H1 (cell line): Measurements from ENCODE around the gene PARD3. TPM values are rescaled to one million over a fixed set of nuclear protein-coding genes. Genes with fewer than 3 reads are reported as not detected.

ENCODE experiments used
- CTCF ChIA-PET: fragments of 300-600 bp; sonication (Branson Sonifier 250); formaldehyde crosslinking; loops from one replicate; lab custom pipeline; 2021; ENCODE audit not compliant: partially characterized antibody; lab: Charles Lee
- POLR2A ChIA-PET: fragments of 300-600 bp; sonication (Branson Sonifier 250); formaldehyde crosslinking; loops from one replicate; lab custom pipeline; 2021; ENCODE audit warnings: inconsistent platforms; ENCODE audit not compliant: partially characterized antibody; lab: Charles Lee
- DNase-seq, 2 experiments: peaks; one replicate each; pipeline versions ENCODE4 v3.0.0 to v3.0.0-alpha.2; 2010 to 2022; ENCODE audit warnings: low spot score in 2 of 2, low read depth in 1 of 2, mixed read lengths in 1 of 2
- FAIRE-seq: peaks from 2 replicates; lab custom pipeline; 2011; peaks lifted over from hg19 to GRCh38; lab: Jason Lieb, UNC
- H2AFZ ChIP-seq: 2 replicates; pipeline ENCODE4 v1.8.1; 2012; ENCODE audit warnings: low read length, inconsistent platforms
- H2AK5ac ChIP-seq: 2 replicates; pipeline ENCODE4 v1.6.1; 2013; ENCODE audit warnings: low read depth, low read length
- H2BK120ac ChIP-seq: replicated peaks from 2 replicates; pipeline ENCODE3; 2013; ENCODE audit warnings: low read depth, low read length, inconsistent platforms
- H2BK12ac ChIP-seq: 2 replicates; pipeline ENCODE4 v1.6.1; 2013; ENCODE audit warnings: low read depth, low read length
- H2BK15ac ChIP-seq: 2 replicates; pipeline ENCODE4 v1.6.1; 2013; ENCODE audit warnings: low read length
- H2BK20ac ChIP-seq: 2 replicates; pipeline ENCODE4 v1.6.1; 2013; ENCODE audit warnings: low read length
- H2BK5ac ChIP-seq: 2 replicates; pipeline ENCODE4 v1.6.1; 2013; ENCODE audit warnings: low read depth, low read length
- H3K14ac ChIP-seq: 2 replicates; pipeline ENCODE4 v1.6.1; 2013; ENCODE audit warnings: inconsistent platforms; ENCODE audit not compliant: insufficient read length
- H3K18ac ChIP-seq: 2 replicates; pipeline ENCODE4 v1.6.1; 2013; ENCODE audit warnings: low read length; ENCODE audit errors: extremely low read depth
- H3K23ac ChIP-seq: 2 replicates; pipeline ENCODE4 v1.6.1; 2013; ENCODE audit warnings: inconsistent platforms; ENCODE audit not compliant: insufficient read length
- H3K23me2 ChIP-seq: 2 replicates; pipeline ENCODE4 v1.6.1; 2013; ENCODE audit warnings: low read depth, low read length
- H3K27ac ChIP-seq: 2 replicates; pipeline ENCODE4 v1.6.1; 2011; ENCODE audit warnings: low read depth, low read length, inconsistent platforms
- H3K27me3 ChIP-seq, 4 experiments: replicated peaks in 1 of 4; 1 replicate in 1 of 4; 2 replicates in 3 of 4; pipeline versions ENCODE4 v1.6.1 to v1.8.1; 2011 to 2013; ENCODE audit warnings: low read length in 3 of 4, mild to moderate bottlenecking in 3 of 4, inconsistent platforms in 2 of 4, mixed read lengths in 2 of 4, moderate library complexity in 1 of 4; ENCODE audit not compliant: control insufficient read depth in 3 of 4, insufficient read depth in 3 of 4; ENCODE audit errors: extremely low read depth in 1 of 4
- H3K36me3 ChIP-seq, 4 experiments: 2 replicates each; pipeline versions ENCODE4 v1.6.1 to v1.8.1; 2011 to 2013; ENCODE audit warnings: mild to moderate bottlenecking in 4 of 4, low read length in 3 of 4, moderate library complexity in 2 of 4, control low read depth in 1 of 4, inconsistent platforms in 1 of 4; ENCODE audit not compliant: insufficient read depth in 4 of 4, control insufficient read depth in 2 of 4
- H3K4ac ChIP-seq: replicated peaks from 2 replicates; pipeline ENCODE3; 2013; ENCODE audit warnings: low read length, low read depth, mixed read lengths, inconsistent platforms; ENCODE audit not compliant: insufficient read length
- H3K4me1 ChIP-seq, 4 experiments: replicated peaks in 1 of 4; 1 replicate in 1 of 4; 2 replicates in 3 of 4; pipeline versions ENCODE4 v1.6.1 to v1.8.1; 2011 to 2013; ENCODE audit warnings: low read length in 3 of 4, inconsistent platforms in 2 of 4, mixed read lengths in 1 of 4; ENCODE audit not compliant: insufficient read depth in 4 of 4, control insufficient read depth in 3 of 4
- H3K4me2 ChIP-seq, 2 experiments: 2 replicates each; pipeline versions ENCODE4 v1.6.1 to v1.8.1; 2011 to 2013; ENCODE audit warnings: low read depth in 2 of 2, low read length in 2 of 2, control low read depth in 1 of 2, inconsistent platforms in 1 of 2, mild to moderate bottlenecking in 1 of 2; ENCODE audit not compliant: insufficient read depth in 1 of 2
- H3K4me3 ChIP-seq, 4 experiments: fragments of 200-600, 300-600 bp in 1 of 4; sonication (generic), shearing (Covaris generic), sonication (Bioruptor Twin) in 1 of 4; 2 replicates each; pipeline versions ENCODE4 v1.5.1 to v1.8.1; 2011 to 2016; ENCODE audit warnings: low read length in 4 of 4, low read depth in 3 of 4, control low read depth in 2 of 4, inconsistent platforms in 2 of 4, mild to moderate bottlenecking in 2 of 4, mixed read lengths in 1 of 4, moderate library complexity in 1 of 4; ENCODE audit not compliant: insufficient read depth in 2 of 4; ENCODE audit errors: extremely low read depth in 1 of 4
- H3K56ac ChIP-seq: replicated peaks from 2 replicates; pipeline ENCODE3; 2013; ENCODE audit warnings: low read depth, mild to moderate bottlenecking, mixed read lengths, low read length, inconsistent platforms; ENCODE audit not compliant: insufficient read length
- H3K79me1 ChIP-seq: 2 replicates; pipeline ENCODE4 v1.6.1; 2013; ENCODE audit warnings: low read depth, low read length, control low read depth
- H3K79me2 ChIP-seq, 2 experiments: 2 replicates each; pipeline versions ENCODE4 v1.6.1 to v1.8.1; 2012 to 2013; ENCODE audit warnings: low read length in 2 of 2, mild to moderate bottlenecking in 2 of 2, inconsistent platforms in 1 of 2; ENCODE audit not compliant: insufficient read depth in 2 of 2, control insufficient read depth in 1 of 2
- H3K9ac ChIP-seq, 4 experiments: replicated peaks in 1 of 4; 1 replicate in 1 of 4; 2 replicates in 3 of 4; pipeline versions ENCODE4 v1.6.1 to v1.8.1; 2011 to 2013; ENCODE audit warnings: low read depth in 3 of 4, low read length in 3 of 4, control low read depth in 2 of 4, mild to moderate bottlenecking in 2 of 4, moderate library complexity in 2 of 4, inconsistent platforms in 1 of 4; ENCODE audit errors: extremely low read depth in 1 of 4
- H3K9me3 ChIP-seq, 2 experiments: 2 replicates each; pipeline versions ENCODE4 v1.6.1 to v1.8.1; 2012 to 2013; ENCODE audit warnings: mild to moderate bottlenecking in 2 of 2, moderate library complexity in 2 of 2, control low read depth in 1 of 2, inconsistent platforms in 1 of 2, low read depth in 1 of 2, low read length in 1 of 2, mixed read lengths in 1 of 2; ENCODE audit not compliant: insufficient read depth in 2 of 2
- H4K20me1 ChIP-seq, 2 experiments: replicated peaks in 1 of 2; 2 replicates each; pipeline versions ENCODE3 to v1.8.1; 2011 to 2013; ENCODE audit warnings: inconsistent platforms in 2 of 2, low read length in 2 of 2, mild to moderate bottlenecking in 1 of 2; ENCODE audit not compliant: insufficient read depth in 2 of 2, control insufficient read depth in 1 of 2
- H4K5ac ChIP-seq: 2 replicates; pipeline ENCODE4 v1.6.1; 2013; ENCODE audit warnings: low read length, low read depth, mixed read lengths, inconsistent platforms; ENCODE audit not compliant: insufficient read length
- H4K8ac ChIP-seq: 2 replicates; pipeline ENCODE4 v1.8.0; 2013; ENCODE audit warnings: mild to moderate bottlenecking, moderate library complexity, low read length, inconsistent platforms; ENCODE audit not compliant: insufficient read depth; ENCODE audit errors: extremely low read depth
- H4K91ac ChIP-seq: replicated peaks from 2 replicates; pipeline ENCODE3; 2013; ENCODE audit warnings: low read length, mixed read lengths, inconsistent platforms; ENCODE audit not compliant: insufficient read length
- ASH2L ChIP-seq: fragments of 200-600, 300-600 bp; sonication (generic); IDR thresholded peaks from one replicate; pipeline ENCODE4 v1.7.1; 2017; ENCODE audit warnings: low read length
- BACH1 ChIP-seq: IDR thresholded peaks from 2 replicates; pipeline ENCODE4 v1.6.1; 2012; ENCODE audit warnings: low read length, improper control_type of control experiment
- HDAC6 ChIP-seq: IDR thresholded peaks from one replicate; pipeline ENCODE4 v1.7.1; 2012; ENCODE audit warnings: low read depth, mild to moderate bottlenecking, inconsistent platforms, low read length, moderate library complexity
- MAFK ChIP-seq: IDR thresholded peaks from 2 replicates; pipeline ENCODE4 v1.6.1; 2012; ENCODE audit warnings: low read depth, mild to moderate bottlenecking, improper control_type of control experiment, low read length
- RAD21 ChIP-seq, 2 experiments: IDR thresholded peaks in 1 of 2; conservative IDR thresholded peaks in 1 of 2; 2 replicates each; pipeline ENCODE4 v1.6.1; 2011; ENCODE audit warnings: low read depth in 2 of 2, low read length in 2 of 2, improper control_type of control experiment in 1 of 2, inconsistent platforms in 1 of 2, mild to moderate bottlenecking in 1 of 2, moderate library complexity in 1 of 2
- RNF2 ChIP-seq: fragments of 200-900, 300-1000 bp; sonication (generic); IDR thresholded peaks from 2 replicates; pipeline ENCODE4 v1.7.1; 2016; ENCODE audit warnings: borderline replicate concordance, low read depth, mild to moderate bottlenecking, antibody characterized with exemption, low read length; ENCODE audit not compliant: poor library complexity, severe bottlenecking; ENCODE audit errors: missing control alignments
- TAF7 ChIP-seq: optimal IDR thresholded peaks from 2 replicates; pipeline ENCODE3; 2011; ENCODE audit warnings: low read depth, mild to moderate bottlenecking, inconsistent platforms, low read length, moderate library complexity, borderline replicate concordance
- TEAD4 ChIP-seq: IDR thresholded peaks from 2 replicates; pipeline ENCODE4 v1.6.1; 2012; ENCODE audit warnings: low read depth, low read length, inconsistent platforms, mixed read lengths
- WGBS, 2 experiments: shearing (Covaris generic) in 1 of 2; methylation state at CpG; one replicate each; pipeline versions ENCODE4 v1.1.6 to v1.1.7; 2013 to 2015; ENCODE audit warnings: low lambda C conversion rate in 2 of 2, mixed read lengths in 2 of 2, inconsistent platforms in 1 of 2, low coverage in 1 of 2, missing lambda C conversion rate in 1 of 2; ENCODE audit not compliant: insufficient replicate concordance in 2 of 2, insufficient coverage in 1 of 2, insufficient read length in 1 of 2; ENCODE audit errors: extremely low coverage in 1 of 2, missing lambda C conversion rate in 1 of 2; 5-methylcytosine and 5-hydroxymethylcytosine counted together
- polyA plus RNA-seq, 7 experiments: library from polyadenylated mRNA; depleted of rRNA in 3 of 7; stranded (reverse) in 5 of 7; unstranded in 2 of 7; fragments of >200 nt in 5 of 7; fragments of 200-250 nt in 2 of 7; gene quantifications; 1 replicate in 5 of 7; 2 replicates in 1 of 7; 4 replicates in 1 of 7; pipeline versions ENCODE4 v1.2.1 to v1.2.3, GENCODE V29; 2011 to 2013; ENCODE audit warnings: missing spikeins in 2 of 7, mixed read lengths in 2 of 7
- total RNA-seq: library from RNA; stranded (reverse); fragmentation: NEBNext Ultra II Directional; extraction: Animal tissue kit (Norgen Biotek cat#: 25700); gene quantifications from 2 replicates; pipeline ENCODE4 v1.2.1, GENCODE V29; 2021

Gene PARD3
- total and polyA plus RNA-seq, 2 of the 8 experiments (the other 6 are each of a cell fraction or from before 2014, with no cell fraction given) = 19.7 to 49.1 TPM

GRCh38 chr10:34520084-34520483 lies 295.0 kb downstream of the PARD3 start:
- Histone ChIP-seq H3K4ac (no peak overlapping the region), H3K9ac (no peak overlapping the region), H4K5ac (no peak overlapping the region), H3K4me2 (no peak overlapping the region), H4K8ac (no peak overlapping the region), H2BK20ac (no peak overlapping the region), H3K23ac (no peak overlapping the region), H3K79me1 (no peaks in the 10 kb centered on the region), H3K4me3 (no peak overlapping the region), H3K18ac (no peak overlapping the region), H2BK12ac (no peak overlapping the region), H3K4me1 (peaks cover 0 to 7% (median 2%) of the 10 kb centered on the region in 4 experiments; a peak in 2 of 7 replicates), H2BK120ac (no peak overlapping the region), H3K9me3 (no peaks in the 10 kb centered on the region), H3K14ac (no peak overlapping the region), H2BK5ac (no peak overlapping the region), H3K23me2 (no peaks in the 10 kb centered on the region), H4K20me1 (no peaks in the 10 kb centered on the region), H3K27me3 (no peaks in the 10 kb centered on the region), H3K36me3 (no peaks in the 10 kb centered on the region; a peak in 1 of 8 replicates), H4K91ac (no peak overlapping the region), H3K79me2 (peaks cover 0 to 61% of the 10 kb centered on the region in 2 experiments; a peak in 3 of 4 replicates), H2AK5ac (no peak overlapping the region), H2BK15ac (no peak overlapping the region), H2AFZ (no peak overlapping the region), H3K27ac (no peak overlapping the region), H3K56ac (no peak overlapping the region)
- DNase-seq = no peak
- TF ChIP-seq MAFK = no peak
- TF ChIP-seq RNF2 = no peak
- no peak for TF ChIP-seq TAF7
- no peak for TF ChIP-seq TEAD4
- TF ChIP-seq BACH1 = no peak
- no peak for TF ChIP-seq ASH2L
- no peak for TF ChIP-seq HDAC6
- TF ChIP-seq RAD21 (IDR thresholded peaks at IDR 0.05 in 1 of 2, conservative IDR thresholded peaks at IDR 0.05 in 1 of 2; ENCODE audit: low read depth in 2 of 2, low read length in 2 of 2) = no peak
- ChIA-PET CTCF (no interaction called here), POLR2A (no interaction called here)
- FAIRE-seq = no peak
- 95% methylated on average over 7 of the region's 7 CpGs; no CpG with 5 or more reads in 1 of the 2 experiments for WGBS, 2 experiments
